Activated T-cell treated with anti-CD3 and anti-CD28 coated beads for 4 hours (primary cell): ENCODE measurements around the gene RNF7.
A peak's percentile ranks its signal among the peaks of the same experiment; 100 is the strongest.
"Not testable (repeated sequence)": the region's sequence is repeated elsewhere in the genome, so short reads cannot be mapped to it uniquely, and the experiment has no call there.

Experiments
- DNase-seq: peaks from one replicate; pipeline ENCODE4 v3.0.0-alpha.2; 2020

RNF7 gene

DNA sequence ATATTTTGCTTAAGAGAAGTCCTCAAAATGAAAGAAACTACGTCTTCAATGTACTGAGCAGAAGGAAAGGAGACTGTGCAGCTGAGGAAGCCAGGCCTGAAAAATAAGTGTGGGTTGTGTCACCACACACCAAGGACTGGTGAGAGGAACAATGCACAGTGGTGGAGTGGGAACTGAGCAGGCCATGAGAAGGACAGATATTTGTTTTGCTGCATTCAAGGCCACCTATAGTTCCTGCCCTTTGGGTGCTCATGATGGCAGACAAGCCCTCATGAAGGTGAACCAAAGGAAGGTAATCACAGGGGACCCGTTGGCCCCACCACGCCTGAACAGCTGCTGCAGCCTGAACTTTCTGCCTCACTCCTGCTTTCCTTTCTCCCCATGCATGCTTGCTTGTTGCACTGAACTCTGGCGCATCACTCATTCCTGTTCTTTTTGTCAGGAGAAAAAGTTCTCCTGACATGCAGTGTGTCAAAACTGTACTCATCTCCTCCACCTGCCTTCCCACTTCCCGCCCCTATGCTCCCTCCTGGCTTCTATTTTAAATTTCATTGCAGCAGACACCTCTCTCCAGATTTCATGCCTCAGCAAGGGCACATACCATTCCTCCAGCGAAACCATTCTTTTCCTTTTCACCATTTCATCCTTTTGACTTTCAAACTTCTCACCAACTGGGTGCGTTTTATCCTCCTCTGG is 2.2 kb upstream of the RNF7 start:
- no peak for DNase-seq

DNA sequence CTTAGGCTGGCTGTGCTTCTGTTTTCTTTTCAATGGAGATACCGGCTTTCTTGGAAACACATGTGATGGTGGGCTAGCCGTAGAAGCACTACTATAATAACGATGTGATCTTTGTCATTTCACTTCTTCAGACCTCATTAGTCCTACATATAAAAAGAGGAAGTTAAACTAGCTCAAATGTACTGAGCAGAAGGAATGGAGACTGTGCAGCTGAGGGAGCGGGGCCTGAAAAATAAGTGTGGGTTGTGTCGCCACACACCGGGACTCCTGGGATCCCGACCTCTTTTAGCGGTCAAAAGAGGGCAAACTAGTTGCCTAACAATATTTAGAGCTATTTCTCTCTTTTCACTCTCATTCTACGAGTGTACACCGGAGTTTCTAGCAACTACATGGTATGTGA is 1.0 kb upstream of the RNF7 start:
- DNase-seq = no peak

DNA sequence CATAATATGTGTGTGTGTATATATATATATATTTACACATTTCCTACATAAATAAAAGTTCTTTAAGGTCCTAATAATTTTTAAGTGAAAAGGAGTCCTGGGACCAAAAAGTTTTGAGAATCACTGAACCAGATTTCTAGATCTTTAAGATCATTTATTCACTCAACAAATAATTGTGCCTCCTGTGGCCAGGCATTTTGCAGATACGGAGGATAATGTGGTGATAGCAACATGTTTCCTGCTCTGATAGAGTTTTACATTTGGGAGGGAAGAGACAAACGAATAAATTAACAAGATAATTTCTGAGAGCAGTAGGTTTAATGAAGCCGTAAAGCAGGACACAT is 448 bp upstream of the RNF7 start:
- DNase-seq = no peak

DNA sequence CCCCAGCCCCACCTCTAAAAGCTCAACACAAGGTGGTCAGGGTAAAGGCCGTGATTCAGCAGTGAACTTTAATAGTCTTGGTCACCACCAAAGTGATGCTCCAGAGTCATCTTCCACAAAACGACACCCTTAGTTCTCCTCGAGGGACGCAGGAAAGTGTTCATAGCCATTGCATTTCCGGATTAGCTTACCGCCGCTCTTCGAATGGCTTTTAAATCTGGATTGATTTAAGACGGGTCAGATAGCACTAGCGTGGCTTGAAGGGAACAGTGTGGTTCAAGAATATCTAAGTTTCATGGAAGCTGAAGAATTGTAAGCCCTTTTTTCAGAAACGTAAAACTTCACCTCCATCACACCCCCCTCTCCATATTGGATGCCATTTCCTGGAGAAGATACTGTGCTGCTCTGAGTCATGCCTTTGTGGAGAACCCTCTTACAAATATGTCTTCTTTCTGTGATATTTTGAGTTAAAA is 829 bp downstream of the RNF7 start:
- peak; percentile 20 for DNase-seq

DNA sequence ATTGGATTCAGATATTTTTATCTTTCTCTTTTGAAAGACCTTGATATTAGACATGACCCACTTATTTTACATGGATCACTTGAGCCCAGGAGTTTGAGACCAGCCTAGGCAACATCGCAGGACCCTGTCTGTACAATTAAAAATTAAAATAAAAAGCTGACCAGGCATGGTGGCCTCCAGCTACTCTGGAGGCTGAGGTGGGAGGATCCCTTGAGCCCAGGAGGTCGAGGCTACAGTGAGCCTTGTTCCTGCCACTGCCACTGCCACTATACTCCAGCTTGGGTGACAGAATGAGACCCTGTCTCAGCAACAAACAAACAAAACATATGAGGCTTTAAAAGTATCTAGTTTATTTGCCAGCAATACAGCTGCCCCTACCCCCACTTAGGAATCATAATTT is 1.6 kb downstream of the RNF7 start:
- no peak for DNase-seq

DNA sequence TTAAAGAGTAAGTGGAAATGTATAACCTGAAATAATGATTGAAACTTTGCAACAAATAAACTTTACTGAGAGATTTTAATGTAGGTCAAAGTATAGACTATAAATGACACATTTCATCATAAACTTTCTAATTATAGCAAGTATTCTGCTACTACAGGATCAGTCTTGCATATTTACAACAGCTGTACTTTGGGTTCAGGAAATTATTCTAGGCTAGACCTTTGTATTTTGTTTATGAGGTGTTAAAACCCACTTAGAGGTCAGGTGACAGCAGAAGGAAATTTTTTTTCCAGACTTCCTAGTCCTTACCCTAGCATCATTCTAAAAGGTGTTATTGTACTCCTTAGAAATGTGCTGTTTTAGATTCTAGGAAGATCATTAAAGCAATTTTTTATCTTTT is 2.3 kb downstream of the RNF7 start:
- DNase-seq = no peak

DNA sequence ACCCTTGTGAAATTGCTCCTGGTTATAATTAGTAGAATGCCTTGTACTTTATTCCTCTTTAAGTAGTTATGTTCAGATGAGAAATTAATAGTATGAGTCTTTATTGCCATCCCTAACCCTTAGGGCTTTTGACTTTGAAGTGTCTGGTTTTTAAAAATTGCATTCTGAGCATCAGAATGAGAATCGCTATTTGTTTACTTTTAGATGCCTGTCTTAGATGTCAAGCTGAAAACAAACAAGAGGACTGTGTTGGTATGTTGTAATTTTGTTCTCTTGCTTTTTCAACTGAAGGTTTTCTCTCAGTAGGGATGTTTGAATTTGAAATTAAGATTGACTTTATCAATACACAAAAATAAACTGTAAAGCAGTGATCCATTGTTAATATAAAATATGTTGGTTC is 5.2 kb downstream of the RNF7 start:
- no peak for DNase-seq

DNA sequence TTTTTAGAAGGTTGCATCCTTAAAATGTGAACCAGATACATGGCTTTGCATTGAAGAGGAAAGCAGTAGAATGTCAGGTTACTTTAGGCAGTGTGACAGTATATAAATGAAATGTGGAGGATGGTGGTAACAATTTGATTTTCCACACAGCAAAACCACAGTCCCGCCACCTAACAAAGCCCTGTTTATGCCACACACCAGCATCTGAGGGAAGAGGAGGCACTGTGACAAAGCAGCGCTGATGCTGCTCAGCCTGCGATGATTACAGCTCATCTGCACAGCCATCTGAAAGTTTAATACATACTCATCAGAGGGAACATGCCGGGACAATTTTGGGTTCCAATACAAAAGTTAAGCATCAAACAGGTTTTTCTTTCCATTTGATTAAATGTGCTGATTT is 8.9 kb downstream of the RNF7 start:
- no peak for DNase-seq

DNA sequence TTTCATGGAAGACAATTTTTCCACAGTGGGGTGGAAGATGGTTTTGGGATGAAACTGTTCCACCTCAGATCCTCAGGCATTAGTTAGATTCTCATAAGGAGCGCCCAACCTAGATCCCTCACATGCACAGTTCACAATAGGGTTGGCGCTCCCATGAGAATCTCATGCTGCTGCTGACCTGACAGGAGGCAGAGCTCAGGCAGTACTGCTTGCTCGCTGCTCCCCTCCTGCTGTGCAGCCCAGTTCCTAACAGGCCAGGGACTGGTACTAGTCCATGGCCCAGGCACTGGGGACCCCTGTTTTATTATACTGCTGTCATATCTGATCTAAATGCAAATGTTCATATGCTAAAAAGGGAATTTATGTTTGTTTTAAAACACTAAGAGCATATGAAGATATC is 15.3 kb downstream of the RNF7 start:
- no peak for DNase-seq

DNA sequence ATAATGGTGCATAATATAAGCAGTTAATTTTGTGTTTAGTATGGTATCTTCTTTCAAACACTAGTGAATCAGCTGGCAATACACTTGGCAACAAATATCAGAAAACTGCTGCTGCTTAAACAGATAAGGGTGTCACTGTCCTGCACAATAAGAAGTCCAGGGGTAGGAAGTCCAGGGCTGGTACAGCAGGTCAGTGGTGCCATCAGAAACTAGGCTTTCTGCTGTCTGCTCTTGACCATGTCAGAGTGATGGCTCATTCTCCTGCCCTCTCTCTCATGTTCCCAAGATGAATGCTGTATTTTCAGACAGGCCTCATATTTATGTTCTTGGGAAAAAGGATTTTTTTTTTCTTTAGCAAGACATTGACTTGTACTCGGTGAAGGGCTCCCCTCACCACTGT is 15.9 kb downstream of the RNF7 start:
- no peak for DNase-seq

DNA sequence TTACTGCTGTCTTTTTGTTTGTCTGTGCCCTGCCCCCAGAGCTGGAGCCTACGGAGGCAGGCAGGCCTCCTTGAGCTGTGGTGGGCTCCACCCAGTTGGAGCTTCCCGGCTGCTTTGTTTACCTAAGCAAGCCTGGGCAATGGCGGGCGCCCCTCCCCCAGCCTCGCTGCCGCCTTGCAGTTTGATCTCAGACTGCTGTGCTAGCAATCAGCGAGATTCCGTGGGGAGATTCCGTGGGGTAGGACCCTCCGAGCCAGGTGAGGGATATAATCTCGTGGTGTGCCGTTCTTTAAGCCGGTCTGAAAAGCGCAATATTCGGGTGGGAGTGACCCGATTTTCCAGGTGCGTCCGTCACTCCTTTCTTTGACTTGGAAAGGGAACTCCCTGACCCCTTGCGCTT is 24.5 kb downstream of the RNF7 start:
- DNase-seq = not testable (repeated sequence)

DNA sequence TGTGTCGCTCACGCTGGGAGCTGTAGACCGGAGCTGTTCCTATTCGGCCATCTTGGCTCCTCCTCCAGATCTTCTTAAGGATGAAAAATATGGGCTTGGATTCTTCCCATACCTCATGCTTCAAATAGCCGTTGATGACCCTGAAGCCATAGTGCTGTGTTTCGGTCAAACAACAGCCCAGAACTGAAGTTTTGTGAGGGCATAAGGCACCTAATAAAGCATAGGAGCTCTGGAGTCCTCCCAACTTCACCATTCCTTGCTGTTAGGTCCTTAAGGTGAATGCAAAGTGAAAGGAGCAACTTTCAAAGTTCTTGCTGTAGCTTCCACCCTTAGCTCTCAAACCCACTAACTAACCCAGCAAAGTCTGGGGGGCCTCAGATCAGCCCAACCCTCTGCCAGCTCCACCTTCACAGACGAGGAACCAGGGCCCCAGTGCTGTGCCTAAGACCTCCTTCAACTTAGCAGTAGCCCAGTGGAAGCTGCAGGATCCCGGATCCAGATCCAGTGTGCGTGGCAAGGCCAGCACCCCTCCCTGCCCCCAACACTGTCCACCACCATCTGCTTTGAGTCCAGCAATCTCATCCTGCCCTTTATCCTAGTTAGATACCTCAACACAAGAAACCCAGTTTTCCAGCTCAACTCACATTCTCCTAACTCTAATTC is 25.1 kb downstream of the RNF7 start, which contains the start of gene GRK7:
Gene GRK7 (plus strand): TSS at position 321 of the 663 bp plus-strand sequence. CDS start 14,877 bp downstream, outside the sequence.
- DNase-seq = no peak

DNA sequence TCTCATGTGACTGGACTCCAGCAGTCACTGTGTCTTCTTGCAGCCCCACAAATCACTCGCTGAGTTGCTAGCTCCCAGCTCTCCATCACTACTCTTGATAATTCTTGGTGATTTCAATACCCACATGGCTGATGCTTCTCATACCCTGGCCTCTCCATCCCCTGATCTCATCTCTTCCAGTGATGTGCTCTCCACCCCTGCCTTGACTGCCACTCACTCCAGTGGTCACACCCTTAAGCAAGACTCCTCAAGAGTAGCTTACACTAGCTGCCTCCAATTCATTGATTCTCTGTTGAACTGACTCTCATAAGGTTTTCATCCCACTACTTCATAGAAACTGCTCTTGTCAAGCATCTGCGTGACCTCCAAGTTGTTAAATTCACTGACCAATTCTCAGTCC is 25.9 kb downstream of the RNF7 start:
- no peak for DNase-seq

DNA sequence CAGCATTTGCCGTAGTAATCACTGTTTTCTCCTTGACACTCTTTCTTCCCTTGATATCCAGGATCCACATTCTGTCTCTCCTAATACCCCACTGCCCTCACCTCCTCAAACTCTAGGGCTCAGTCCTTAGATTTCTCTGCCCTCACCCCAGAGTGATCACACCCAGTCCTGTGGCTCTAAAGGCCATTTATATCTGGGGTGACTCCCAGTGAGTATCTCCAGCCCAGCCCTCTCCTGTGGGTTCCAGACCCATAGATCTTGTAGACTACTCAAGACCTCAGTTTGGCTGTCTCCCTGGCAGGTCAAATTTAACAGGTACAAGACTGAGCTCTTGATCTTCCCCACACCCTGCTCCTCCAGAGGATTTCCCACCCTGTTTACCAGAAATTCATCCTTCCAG is 26.4 kb downstream of the RNF7 start:
- no peak for DNase-seq

DNA sequence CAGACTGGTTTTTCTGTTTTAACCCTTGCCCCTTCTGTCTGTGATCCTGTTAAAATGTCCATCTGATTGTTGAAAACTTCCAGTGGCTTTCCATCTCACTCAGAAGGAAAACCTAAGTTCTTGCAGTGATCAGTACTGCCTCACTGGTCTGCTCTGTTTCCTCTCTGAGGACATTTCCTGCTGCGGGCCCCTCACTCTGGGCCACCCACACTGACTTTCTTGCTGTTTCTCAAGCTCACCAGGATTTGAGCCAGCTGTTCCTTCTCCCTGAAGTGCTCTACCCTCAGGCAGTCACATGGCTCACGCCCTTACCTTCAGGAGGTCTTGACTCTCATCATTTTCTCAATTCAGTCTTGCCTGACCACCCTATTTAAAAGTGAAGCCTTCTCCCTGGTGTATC is 26.9 kb downstream of the RNF7 start:
- no peak for DNase-seq

DNA sequence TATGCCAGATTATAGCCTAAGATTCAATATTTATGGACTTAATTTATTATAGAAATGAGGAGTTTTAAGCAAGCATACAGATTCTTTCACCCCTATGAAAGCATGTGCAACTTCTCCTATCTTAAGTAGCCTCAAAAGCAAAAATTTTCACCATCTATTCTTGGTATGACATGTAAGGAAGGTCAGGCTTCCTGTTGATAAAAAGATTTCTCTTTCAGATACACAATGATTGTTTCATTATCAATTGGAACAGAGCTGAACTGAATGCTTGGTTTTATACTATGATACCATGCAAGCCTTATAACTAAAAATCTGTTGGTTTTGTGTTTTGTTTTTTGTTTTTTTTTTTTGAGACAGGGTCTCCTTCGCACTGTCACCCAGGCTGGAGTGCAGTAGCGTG is 29.0 kb downstream of the RNF7 start:
- DNase-seq = no peak

DNA sequence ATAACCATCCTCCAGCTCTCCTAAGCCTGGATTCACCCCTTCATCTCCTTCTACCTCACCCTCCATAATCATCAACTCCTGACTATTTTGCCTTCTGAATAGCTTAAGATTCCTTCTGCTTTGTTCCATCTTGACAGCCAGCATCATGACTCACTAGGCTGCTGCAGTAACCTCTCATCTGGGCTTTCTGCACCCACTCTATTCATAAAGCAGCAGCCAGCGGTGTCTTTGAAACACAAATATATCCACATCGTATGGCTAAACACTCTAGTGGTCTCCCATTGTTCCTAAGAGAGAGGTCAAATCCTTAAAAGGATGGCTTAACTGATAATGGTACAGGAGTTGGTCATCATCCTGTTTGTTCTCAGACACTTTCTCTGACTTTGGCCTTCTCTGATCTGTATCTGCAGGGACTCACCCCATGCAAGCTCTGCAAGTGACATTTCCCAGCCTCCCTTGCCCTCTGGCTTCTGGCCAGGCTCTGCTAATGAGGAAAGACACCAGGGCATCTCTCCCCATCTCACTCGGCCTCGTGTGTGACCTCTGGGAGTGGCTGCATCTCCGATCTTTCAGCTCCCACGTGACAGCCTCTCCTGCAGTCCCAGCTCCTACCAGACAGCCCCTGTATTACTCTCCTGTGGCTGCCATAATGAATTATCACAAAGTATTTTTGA is 31.3 kb downstream of the RNF7 start:
- no peak for DNase-seq

DNA sequence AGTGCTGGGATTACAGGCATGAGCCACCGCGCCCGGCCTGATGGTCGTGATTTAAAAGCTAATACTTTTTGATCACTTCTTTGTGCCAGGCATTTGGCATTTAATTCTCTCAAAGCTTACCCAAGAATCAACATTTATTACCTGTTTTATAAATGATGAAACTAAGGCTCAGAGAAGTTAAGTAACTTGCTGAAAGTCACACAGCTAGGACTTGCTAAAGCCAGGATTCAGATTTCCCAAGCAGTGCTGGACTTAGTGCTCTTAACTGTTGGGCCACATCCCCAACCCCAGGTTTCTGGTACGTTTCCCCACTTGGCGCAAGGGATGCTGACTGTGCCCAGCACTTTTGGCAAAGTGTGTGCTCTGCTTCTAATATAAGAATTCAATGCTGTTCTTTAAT is 35.6 kb downstream of the RNF7 start:
- no peak for DNase-seq

DNA sequence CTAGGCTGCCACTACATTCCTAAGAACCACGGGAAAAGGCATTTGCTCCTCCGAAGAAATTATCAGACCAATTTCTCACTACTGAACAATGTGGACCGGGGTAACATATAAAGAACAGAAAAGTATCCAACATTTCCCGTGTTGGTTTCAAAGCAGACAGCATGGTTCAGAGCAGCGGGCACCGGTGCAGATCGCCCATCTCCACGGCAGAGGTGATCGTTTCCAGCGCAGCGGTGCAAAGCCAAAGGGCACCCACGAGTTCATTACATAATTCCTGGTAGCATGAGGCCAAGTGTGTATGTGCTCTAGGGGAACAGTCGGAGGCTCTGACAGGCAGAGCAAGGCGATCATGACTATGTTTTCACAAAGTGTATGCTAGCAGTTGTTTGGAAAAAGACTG is 38.3 kb downstream of the RNF7 start:
- DNase-seq = no peak

DNA sequence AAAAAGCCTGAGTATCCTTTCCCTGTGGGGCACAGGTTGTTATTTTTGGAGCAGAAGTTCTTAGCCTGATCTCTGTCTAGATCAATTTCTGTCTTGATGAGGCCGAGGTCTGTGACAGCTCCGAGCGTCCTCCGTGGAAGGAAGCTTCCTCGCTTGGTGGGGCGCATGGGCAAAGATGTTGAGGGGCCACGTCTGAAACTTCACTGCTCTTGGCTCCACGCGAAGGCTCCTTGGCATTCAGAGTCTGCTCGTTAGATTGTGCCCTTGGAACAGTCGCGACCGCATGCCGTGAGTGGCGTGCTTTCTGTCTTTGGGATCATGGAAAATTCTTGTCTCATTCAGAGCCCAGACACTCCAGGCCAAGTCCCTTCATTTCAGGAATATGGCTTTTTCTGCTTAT is 38.8 kb downstream of the RNF7 start:
- DNase-seq = no peak

DNA sequence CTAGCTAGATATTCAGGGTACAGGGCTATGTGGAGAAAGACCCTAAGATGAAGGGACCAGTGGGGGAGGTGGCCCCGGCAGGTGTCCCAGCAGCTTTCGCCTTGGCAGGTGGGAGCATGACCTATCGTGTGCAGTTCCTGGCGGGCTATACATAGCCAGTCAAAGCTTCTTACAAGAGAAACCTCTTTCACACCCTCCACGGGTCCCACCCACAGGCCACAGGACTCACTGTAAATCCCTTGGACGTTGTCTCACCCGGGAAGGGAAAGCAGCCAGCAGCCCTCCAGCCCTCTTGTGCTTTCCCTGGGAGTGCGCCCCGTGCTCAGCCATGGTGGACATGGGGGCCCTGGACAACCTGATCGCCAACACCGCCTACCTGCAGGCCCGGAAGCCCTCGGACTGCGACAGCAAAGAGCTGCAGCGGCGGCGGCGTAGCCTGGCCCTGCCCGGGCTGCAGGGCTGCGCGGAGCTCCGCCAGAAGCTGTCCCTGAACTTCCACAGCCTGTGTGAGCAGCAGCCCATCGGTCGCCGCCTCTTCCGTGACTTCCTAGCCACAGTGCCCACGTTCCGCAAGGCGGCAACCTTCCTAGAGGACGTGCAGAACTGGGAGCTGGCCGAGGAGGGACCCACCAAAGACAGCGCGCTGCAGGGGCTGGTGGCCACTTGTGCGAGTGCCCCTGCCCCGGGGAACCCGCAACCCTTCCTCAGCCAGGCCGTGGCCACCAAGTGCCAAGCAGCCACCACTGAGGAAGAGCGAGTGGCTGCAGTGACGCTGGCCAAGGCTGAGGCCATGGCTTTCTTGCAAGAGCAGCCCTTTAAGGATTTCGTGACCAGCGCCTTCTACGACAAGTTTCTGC is 40.1 kb downstream of the RNF7 start:
- no peak for DNase-seq

DNA sequence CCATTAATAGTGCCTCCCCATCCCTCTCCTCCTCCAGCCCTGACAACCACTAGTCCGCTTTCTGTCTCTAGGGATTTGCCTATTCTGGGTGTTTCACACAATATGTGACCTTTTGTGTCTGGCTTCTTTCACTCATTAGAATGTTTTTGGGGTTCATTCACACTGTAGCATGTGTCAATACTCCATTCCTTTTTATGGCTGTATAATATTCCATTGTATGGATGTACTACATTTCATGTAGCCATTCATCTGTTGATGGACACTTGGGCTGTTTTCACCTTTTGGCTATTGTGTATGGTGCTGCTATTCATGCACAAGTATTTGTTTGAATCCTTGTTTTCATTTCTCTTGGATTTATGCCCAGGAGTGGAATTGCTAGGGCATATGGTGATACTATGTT is 41.6 kb downstream of the RNF7 start:
- no peak for DNase-seq

DNA sequence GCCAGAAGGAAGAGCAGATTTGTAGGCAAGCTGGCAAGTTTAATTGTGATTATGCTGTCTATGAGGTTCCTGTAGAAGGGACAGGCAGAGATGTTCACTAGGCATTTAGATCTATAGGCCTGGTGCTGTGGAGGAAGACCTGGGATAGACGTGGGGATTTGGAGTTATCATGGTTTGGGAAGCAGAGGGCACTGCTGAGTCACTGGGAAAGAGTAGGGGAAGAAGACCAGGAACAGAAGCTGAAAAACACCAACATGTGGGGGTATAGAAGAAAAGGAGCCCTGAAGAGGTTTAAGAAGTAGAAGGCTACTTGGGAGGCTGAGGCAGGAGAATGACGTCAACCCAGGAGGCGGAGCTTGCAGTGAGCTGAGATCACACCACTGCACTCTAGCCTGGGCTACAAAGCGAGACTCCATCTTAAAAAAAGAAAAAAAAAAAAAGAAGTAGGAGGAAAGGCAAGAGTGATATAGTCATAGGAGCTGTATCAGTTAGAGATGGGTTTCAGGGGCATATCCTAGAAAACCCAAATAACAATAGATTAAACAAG is 44.4 kb downstream of the RNF7 start:
- no peak for DNase-seq
